ENCODE results near the gene PDE6A. TPM values are rescaled to one million over a fixed set of nuclear protein-coding genes. Genes with fewer than 3 reads are reported as not detected.
A peak's percentile ranks its signal among the peaks of the same experiment; 100 is the strongest.

PDE6A gene
- total RNA-seq, 1 experiment from 2014 or later = 0.12 TPM

DNA sequence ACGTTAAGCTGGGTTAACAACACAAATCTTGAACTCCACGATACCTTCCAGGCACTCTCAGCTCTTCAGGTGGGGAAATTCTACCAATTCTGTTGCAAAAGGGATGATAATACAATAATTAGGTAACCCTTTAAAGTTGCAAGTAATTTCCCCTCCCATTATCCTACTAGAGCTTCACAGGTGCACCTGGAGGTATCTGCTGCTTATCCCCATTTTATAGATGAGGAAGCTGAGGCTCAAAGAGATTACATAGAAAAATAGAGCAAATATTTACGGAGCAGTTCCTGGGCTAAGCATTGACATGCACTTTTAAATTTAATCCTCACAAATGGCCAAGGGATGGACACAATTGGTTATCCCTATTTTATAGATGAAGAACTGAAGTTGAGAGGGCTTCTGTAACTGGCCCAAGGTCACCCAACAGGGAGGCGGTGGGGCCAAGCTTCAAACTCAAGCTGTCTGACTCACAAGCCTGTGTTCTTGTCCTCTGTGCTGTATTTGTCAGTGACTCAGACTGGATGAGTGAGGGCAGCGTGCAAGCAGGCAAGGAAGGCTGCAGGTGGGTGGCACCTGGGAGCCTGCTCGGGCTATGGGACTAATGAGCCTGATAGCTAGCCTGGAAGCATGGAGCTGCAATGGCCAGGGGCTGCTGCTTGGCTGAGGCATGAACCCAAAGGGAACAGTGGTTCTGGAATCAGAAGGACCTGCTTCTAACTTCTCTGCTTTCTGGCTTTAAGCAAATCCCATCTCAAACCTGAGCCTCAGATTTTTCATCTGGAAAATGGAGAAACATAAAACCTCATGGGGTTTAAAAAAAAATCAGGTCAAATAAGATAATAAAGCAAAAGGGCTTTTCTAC, 105.5 kb downstream of the PDE6A start:
- DNase-seq (ENCODE audit: low read depth) = peak; percentile 40

DNA sequence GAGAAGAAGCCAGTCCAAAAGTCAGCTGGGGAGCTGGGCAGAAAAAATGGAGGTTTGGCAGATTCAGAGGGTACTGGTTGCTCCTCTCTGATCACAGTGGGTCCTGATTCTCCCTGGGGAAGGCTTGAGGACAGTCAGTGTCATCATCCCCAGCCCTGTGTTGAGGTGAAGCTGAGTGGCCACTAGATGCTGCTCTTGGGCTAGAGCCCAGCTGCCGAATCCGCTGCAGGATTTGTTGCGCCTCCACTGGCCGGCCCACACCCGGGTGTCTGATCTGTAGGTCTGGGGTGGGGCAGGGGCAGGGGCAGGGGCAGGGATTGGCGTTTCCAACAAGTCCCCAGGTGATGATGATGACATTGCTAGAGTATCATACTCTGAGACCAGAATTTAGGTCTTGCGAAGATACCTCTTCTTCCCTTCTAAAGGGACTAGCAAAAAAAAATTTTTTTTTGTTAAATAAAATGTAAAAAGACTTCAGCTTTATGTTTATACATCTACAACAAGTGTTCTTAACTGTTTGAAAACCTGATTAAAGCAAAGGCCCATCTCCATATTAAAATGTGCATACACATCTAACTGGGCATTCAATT, 106.8 kb downstream of the PDE6A start:
- peak; percentile 57 for DNase-seq (ENCODE audit: low read depth)

DNA sequence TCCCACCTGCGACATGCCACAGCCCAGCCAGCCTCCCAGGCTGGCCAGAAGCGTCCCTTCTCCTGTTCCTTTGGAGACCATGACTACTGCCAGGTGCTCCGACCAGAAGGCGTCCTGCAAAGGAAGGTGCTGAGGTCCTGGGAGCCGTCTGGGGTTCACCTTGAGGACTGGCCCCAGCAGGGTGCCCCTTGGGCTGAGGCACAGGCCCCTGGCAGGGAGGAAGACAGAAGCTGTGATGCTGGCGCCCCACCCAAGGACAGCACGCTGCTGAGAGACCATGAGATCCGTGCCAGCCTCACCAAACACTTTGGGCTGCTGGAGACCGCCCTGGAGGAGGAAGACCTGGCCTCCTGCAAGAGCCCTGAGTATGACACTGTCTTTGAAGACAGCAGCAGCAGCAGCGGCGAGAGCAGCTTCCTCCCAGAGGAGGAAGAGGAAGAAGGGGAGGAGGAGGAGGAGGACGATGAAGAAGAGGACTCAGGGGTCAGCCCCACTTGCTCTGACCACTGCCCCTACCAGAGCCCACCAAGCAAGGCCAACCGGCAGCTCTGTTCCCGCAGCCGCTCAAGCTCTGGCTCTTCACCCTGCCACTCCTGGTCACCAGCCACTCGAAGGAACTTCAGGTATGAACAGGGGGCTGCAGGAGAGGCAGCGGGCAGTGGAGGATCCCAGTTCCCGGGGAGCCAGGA, 108.0 kb downstream of the PDE6A start:
- DNase-seq (ENCODE audit: low read depth) = no peak

DNA sequence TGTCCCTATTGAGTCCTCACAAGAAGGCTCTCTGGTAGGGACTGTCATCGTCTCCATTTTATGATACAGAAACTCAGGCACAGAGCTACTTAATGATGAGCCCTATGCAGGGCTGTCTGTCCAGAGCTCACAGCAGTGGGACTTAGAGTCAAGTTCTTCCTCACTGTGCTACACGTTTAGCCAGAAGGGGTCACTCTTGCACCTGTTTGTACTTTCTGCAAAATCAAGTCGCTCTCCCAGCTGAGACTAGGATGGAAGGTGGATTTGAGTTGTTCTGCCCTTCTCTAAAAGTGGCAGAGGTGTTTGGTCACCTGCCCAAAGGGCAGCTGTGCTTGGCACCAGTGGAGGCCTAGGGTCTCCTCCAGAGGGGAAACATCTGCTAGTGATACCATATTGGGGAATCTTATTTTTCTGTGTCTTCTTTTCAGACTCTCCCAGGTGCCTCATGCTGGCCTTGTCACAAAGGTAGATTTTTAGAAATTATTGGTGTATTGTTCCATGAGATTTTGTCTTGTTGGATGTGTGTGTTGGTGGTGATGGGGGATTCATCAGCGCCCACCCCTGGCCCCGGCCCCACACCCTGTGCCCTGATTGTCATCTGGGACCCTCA, 110.2 kb downstream of the PDE6A start:
- DNase-seq (ENCODE audit: low read depth) = peak; percentile 68

DNA sequence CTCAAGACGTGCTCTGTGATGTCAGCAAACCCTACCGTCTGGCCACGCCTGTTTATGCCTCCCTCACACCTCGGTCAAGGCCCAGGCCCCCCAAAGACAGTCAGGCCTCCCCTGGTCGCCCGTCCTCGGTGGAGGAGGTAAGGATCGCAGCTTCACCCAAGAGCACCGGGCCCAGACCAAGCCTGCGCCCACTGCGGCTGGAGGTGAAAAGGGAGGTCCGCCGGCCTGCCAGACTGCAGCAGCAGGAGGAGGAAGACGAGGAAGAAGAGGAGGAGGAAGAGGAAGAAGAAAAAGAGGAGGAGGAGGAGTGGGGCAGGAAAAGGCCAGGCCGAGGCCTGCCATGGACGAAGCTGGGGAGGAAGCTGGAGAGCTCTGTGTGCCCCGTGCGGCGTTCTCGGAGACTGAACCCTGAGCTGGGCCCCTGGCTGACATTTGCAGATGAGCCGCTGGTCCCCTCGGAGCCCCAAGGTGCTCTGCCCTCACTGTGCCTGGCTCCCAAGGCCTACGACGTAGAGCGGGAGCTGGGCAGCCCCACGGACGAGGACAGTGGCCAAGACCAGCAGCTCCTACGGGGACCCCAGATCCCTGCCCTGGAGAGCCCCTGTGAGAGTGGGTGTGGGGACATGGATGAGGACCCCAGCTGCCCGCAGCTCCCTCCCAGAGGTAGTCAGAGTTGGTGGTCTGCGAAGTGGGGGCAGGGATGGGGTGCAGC, 111.3 kb downstream of the PDE6A start:
- DNase-seq (ENCODE audit: low read depth) = no peak

DNA sequence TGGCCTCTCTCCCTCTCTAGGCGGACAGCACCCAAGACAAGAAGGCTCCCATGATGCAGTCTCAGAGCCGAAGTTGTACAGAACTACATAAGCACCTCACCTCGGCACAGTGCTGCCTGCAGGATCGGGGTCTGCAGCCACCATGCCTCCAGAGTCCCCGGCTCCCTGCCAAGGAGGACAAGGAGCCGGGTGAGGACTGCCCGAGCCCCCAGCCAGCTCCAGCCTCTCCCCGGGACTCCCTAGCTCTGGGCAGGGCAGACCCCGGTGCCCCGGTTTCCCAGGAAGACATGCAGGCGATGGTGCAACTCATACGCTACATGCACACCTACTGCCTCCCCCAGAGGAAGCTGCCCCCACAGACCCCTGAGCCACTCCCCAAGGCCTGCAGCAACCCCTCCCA, 112.0 kb downstream of the PDE6A start:
- DNase-seq (ENCODE audit: low read depth) = no peak

DNA sequence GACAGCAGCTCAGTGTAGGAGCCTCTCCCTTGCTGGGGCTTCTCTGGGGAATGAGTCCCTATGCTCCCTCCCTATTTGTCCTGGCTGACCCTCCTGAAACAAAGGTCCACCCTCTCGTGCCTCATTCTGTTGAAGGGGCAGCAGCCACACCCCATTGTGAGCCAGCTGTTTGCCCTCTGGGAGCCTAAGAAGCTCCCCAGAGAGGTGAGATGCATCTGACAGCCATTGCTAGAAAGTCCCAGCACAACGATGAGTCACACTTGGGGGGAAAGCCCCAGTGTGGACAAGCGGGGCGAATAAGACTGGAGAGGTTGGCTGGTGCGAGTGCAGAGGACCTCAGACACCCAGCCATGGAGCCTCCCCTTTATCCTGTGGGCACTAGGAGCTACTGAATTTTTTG, 113.1 kb downstream of the PDE6A start:
- DNase-seq (ENCODE audit: low read depth) = peak; percentile 76

DNA sequence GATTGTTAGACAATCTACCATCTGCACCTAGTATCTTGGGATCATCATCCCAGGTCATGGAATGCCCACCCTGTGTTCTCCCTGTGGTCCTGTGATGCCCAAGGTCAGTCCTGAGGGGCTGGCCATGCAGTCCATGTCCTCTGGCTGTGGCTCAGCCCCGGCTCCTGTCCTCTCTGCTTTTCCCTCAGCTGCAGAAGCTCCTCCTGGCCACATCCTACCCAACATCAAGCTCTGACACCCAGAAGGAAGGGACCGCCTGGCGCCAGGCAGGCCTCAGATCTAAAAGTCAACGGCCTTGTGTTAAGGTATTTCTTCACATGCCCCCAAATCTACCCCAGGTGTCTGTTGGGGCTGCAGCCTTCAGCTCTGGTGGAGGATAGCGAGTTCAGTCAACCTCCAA, 114.0 kb downstream of the PDE6A start:
- DNase-seq (ENCODE audit: low read depth) = no peak

DNA sequence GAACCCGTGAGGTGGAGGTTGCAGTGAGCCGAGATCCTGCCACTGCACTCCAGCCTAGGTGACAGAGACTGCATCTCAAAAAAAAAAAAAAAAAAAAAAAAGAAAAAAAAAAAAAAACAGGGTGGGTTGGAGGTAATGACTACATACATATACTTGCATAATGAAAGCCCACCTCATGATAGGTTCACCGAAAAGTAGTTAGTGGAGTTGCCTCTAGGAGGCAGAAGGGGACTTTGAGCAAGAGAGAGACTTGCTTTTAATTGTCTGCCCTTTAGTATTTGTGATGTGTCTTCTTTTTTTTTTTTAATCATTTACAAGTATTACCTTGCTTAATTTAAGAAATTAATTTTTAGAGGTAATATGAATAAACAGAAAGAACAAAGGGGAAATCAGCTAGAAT, 114.6 kb downstream of the PDE6A start:
- DNase-seq (ENCODE audit: low read depth) = no peak

DNA sequence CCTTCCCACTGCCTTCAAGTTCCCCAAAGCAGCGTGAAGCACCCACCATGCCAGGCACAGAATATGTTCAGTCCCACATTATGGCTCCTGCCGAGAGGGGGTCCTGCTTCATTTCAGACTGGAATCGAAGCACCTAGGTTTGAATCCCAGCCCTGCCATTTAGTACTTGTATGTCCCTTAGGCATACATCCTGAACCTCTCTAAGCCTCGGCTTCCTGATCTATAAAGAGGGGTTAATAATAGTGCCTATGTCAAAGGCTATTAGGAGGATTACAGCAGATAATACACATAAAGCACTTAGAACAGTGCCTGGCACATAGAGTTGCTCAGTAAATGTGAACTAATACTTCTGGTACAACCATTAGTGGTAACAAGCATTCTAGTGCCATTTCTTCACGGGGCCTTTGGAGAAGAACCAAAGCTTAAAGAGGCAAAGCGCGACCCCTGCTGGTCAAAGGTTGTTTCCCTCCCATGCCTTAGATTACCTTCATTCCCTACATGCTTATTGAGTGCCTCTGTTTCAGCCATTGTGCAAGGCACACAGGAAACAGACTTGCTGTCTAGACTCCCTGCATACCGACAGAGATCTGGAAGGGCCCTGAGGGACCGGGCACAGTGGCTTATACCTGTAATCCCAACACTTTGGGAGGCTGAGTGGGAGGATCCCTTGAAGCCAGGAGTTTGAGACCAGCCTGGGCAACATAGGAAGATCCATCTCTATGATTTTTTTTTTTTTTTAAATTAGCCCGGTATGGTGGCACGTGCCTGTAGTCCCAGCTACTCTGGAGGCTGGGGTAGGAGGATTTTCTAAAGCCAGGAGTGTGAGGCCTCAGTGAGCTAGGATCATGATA, 116.2 kb downstream of the PDE6A start:
- DNase-seq (ENCODE audit: low read depth) = peak; percentile 75

DNA sequence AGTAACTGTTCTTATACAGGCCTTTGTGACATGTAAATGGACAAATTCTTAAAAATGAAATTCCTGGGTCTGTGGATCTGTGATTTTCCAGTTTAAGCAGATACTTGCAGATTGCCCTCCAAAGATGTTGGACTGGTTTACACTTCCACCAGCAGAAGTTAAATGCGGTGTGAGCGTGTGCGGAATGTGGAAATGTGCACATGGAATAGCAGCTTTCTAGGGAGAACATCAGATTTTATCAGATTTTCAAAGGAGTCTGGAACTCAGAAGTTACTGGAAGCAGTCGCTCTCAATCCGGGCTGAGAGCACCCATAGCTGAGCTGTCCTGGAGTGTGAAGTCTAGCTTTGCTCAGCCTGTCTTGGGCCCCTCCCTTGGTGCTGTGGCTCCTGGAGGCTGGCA, 117.0 kb downstream of the PDE6A start:
- DNase-seq (ENCODE audit: low read depth) = no peak

DNA sequence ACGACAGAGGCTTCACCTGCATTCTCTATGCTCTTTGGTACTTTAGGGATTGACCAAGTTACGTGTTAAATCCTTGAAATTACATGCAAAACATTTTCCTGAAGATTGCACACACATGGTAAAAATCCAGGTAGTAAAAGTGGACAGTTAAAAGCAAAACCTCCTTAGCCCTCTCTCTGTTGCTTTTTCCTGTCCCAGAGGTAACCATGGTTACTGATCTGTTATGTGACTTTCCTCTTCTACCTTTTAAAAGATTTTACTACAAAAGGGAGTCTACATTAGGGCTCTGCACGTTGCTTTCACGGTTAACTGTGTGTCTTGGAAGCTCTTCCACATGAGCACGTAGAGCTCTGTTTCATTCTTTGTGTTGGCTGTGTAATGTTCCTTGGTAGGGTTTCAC, 117.5 kb downstream of the PDE6A start:
- DNase-seq (ENCODE audit: low read depth) = no peak

DNA sequence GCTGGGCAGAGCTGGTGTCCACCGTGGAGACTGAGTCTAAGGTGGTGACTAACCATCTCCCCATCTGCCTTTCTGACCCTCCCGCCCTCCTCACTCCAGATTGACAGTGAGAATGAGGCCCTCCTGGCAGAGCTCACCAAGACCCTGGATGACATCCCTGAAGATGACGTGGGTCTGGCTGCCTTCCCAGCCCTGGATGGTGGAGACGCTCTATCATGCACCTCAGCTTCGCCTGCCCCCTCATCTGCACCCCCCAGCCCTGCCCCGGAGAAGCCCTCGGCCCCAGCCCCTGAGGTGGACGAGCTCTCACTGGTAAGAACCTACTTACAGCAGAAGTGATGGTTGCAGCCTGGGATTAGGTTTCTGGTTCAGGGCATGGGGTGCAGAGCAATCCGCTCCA, 118.0 kb downstream of the PDE6A start:
- no peak for DNase-seq (ENCODE audit: low read depth)

DNA sequence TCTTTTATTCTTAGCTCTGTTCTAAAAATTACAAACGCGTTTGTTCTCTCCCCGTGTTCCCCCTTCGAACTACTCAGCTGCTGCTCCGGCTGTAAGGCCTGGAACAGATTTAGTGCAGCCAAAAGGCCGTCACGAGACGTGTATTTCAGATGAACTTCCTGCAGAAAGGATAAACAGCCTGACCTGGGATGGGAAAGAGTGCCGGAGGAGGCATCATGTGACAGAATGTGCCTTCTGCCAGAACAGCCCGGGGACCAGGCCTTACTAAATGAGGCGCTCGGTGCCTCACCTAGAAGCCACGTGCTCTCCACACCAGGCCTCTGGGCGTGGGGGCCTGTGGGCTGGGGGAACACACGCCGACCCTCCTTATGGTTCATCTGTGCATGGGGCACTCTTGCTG, 119.7 kb downstream of the PDE6A start:
- DNase-seq (ENCODE audit: low read depth) = no peak

DNA sequence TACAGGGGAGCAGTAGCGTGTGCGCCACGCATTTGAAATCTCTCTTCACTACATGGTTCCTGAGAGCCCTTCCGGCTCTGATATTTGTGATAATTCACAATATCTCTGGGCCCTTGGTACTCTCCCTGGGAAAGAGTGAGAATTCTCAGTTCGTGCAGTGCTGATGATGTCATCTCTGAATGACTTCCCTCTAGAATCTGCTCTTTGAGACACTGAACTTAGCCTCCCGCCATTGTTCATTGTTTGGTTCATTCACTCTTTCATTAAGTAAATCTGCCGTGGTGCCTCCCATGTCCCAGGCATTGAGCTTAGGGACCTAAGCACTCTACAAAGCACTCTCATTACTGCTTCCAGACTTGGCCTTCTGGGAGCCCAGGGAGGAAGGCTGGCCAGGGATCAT, 120.5 kb downstream of the PDE6A start:
- DNase-seq (ENCODE audit: low read depth) = no peak

DNA sequence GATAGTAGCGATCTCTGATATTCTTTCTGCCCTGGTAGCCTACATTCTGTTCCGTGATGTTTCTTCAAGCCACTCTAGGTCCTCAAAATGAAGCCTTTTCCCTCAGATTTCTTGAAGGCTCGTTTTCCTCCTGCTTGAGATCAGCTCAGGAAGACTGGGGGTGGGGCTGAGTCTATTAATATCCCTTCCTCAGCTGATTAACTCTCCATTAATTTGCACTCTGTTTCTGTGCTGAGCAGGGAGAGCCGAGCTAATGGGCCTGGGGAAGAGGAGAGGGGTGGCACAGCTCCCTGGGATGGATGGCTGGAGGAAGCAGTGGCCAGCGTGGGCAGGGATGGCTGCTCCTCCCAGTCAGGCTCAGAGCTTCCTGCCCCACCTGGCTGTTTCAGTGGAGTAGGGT, 121.2 kb downstream of the PDE6A start:
- no peak for DNase-seq (ENCODE audit: low read depth)

DNA sequence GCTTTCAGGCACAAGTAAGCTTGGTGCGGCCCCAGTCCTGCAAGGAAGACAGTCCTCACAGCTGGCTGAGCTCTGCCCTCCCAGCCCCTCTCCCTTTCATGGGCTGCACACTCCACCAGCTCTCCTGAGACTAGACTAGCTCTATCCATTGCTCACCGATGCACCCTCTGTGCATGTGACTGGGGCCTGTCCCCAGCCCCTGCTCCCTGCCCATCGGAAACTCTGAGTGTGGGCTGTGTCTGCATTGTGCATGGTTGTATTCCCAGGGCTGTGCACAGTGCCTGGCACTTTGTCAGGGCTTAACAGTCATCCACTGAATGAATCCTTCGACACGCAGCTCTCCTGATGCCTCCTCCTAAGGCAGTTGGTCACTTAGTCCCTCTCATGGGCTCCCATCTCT, 122.3 kb downstream of the PDE6A start:
- no peak for DNase-seq (ENCODE audit: low read depth)

DNA sequence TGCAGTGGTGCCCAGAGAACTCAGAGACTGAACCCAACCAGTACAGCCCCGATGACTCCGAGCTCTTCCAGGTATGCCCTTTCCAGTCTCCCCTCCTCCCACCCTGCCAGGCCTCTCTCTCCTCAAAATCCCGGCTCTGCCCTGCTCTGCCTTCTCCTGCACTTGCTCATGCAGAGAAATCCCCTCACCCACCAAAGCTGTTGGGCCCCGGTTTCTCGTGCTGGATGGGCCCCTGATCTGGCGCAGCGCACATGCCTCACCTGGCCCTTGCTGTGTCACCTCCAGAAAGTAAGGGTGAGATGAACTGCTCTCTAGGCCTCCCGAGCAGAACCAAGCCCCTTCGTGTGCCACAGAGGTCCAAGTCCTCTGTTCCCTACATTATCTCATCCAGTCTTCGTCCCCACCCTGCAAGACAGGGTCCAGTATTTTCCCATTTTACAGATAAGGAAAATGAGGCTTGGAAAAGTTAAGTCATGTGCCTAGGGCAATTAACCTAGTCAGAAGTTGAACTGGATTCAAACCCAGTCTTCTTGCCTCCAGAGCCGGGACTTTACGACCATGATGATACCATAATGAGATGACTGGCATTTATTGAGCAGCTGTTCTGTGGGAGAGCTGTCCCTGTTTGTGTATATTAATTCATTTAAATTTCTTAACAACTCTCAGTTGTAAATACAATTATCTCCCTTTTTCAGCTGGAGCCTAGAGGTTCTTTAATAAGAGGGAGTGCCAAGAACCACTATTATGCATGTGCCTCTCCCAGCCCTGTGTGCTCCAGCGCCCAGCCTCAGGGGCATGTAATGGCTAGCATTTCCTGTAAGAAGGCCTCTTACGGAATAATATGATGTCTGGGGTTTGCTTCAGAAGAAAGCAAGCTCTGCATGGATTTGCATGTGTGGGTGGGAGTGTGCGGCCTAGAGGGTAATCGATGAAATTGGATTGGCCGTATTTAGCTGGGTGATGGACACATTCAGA, 123.8 kb downstream of the PDE6A start:
- DNase-seq (ENCODE audit: low read depth) = no peak

DNA sequence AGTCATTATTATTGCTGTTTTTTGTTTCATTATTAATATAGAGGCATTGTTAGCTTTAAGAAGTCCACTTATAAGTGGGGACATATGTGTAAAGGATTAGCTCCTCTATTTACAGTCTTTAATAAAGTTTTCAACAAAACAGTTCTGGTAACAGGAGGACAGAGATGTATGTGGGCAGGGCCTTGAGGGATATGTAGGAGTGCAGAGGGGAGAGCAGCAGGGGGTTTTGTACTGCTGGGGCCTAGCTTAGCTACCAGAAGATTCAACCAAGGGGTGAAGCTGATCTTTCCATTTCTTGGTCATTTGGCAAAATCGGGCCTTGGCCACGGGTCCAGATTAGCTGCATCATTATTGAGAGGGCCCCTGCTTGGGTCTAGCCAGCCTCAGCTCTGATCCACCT, 124.6 kb downstream of the PDE6A start:
- DNase-seq (ENCODE audit: low read depth) = no peak

DNA sequence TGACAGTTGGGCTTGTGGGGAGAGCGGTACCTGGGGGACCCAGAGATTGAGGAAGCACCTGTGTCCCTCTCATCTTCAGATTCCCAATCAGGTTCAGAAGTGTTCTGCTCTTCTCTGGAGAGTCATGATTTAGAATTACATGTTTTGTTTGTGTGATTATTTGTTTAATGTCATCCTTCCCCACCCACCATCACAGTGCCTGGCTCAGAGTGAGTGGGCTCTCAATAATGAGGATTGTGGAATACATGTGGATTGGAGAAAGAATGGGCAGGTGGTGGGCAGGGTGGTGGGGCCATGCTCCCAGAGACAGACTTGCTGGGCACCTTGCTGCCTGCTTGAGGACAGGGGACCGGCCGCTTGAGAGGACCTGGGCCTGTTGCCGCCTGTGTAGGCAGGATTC, 126.5 kb downstream of the PDE6A start:
- no peak for DNase-seq (ENCODE audit: low read depth)
